Adipocyte (in vitro differentiated cells): ENCODE measurements around the gene SESN3.

Experiments
- DNase-seq: peaks from one replicate; pipeline ENCODE4 v3.0.0-alpha.2; 2015; ENCODE audit warnings: low read depth
- H3K27me3 ChIP-seq: replicated peaks from 2 replicates; pipeline ENCODE4 v1.7.0; 2013; ENCODE audit warnings: mild to moderate bottlenecking, low read length, moderate library complexity; ENCODE audit not compliant: control insufficient read depth, insufficient read depth
- H3K36me3 ChIP-seq: 2 replicates; pipeline ENCODE4 v1.7.0; 2013; ENCODE audit warnings: low read length, mild to moderate bottlenecking, moderate library complexity; ENCODE audit not compliant: control insufficient read depth, insufficient read depth, severe bottlenecking
- H3K4me1 ChIP-seq: 2 replicates; pipeline ENCODE4 v1.7.0; 2013; ENCODE audit warnings: mild to moderate bottlenecking, low read length, moderate library complexity; ENCODE audit not compliant: control insufficient read depth, insufficient read depth
- H3K4me3 ChIP-seq: 2 replicates; pipeline ENCODE4 v1.7.0; 2013; ENCODE audit warnings: mild to moderate bottlenecking, low read length, moderate library complexity
- H3K9ac ChIP-seq: 2 replicates; pipeline ENCODE4 v1.7.0; 2013; ENCODE audit warnings: mild to moderate bottlenecking, low read length, moderate library complexity
- H3K9me3 ChIP-seq: 2 replicates; pipeline ENCODE4 v1.7.0; 2013; ENCODE audit warnings: mild to moderate bottlenecking, low read length, moderate library complexity; ENCODE audit not compliant: control insufficient read depth

SESN3 gene

DNA sequence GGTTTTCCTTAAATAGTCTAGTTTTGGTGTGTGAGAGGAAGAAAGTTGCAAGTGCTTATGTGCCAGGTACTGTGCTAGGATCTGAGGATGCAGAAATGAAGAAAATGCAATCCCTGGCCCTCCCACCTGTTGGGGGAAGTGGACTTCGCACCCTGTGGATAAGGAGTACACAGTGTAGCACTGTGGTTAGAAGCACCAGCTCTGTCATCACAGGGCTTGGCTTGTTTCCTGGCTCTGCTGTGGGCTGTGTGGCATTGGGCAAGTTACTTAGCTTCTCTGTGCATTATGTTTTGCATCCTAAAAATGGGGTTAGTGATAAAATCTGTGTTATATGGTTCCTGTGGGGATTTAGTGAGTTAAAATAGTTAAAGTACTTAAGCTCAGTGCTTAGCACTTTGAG lies 73.2 kb downstream of the SESN3 start:
- H3K27me3 ChIP-seq = no peaks in the 10 kb centered on the region
- DNase-seq = no peak
- no peak overlapping the region for H3K4me3 ChIP-seq
- no peak overlapping the region for H3K9ac ChIP-seq
- H3K36me3 ChIP-seq = no peaks in the 10 kb centered on the region
- H3K9me3 ChIP-seq = no peaks in the 10 kb centered on the region
- H3K4me1 ChIP-seq = peaks cover 13% of the 10 kb centered on the region

DNA sequence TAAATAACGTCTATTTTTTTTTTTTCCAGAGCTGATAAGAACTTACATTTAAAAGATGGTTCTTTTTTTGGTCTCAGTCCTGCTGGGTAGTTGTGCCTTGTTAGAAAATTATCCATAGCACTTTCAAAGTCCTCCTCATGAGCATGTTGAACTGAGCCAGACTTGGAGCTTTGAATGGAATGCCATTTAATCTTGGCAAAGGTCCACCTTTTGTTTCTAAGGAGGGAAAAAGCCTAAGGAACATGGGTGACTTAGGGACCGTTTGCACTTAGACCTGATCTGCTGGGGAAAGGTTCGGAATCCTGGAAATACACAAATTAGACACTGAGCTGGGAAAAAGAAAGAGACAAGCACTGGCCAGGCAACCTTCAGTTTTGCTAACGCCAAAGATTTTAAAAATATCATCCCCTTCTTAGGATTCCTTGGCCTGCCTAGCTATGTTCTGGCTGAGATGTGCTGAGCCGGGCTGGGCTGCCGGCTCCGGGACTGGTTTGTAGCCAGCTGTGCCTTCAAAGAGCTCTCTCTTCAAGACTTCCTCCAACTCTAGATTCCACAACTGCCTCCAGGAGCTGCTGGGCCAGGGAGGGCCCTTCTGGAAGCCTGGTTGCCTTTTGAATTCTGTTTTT lies 74.0 kb downstream of the SESN3 start:
- Histone ChIP-seq H3K4me3 (no peak overlapping the region), H3K27me3 (no peaks in the 10 kb centered on the region), H3K4me1 (peaks cover 13% of the 10 kb centered on the region), H3K36me3 (no peaks in the 10 kb centered on the region), H3K9me3 (no peaks in the 10 kb centered on the region), H3K9ac (peak overlapping the region; percentile 26)
- DNase-seq = no peak

GRCh38 chr11:95156133-95156721 lies 74.8 kb downstream of the SESN3 start:
- no peaks in the 10 kb centered on the region for H3K9me3 ChIP-seq
- H3K9ac ChIP-seq = no peak overlapping the region
- no peak overlapping the region for H3K4me3 ChIP-seq
- H3K36me3 ChIP-seq = no peaks in the 10 kb centered on the region
- no peaks in the 10 kb centered on the region for H3K27me3 ChIP-seq
- H3K4me1 ChIP-seq = peaks cover 13% of the 10 kb centered on the region
- DNase-seq = no peak

DNA sequence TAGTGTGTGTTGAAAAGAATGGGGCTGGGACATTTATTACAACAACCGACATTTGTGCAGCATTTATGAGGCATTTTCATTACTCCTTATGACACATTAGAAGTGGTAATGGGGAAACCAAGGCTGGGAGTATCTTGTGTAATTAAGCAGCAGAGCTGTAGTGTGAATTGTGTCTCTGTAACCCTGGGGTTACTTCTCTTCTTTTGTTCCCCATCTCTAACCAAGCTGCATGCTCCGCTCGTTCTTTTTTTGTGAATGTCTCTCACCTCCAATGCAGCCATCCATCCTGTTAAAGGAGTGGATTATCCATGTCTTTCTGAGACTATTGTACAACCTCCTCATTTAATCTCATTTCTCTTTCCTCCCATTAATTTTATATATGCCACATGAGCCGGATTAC lies 75.6 kb downstream of the SESN3 start:
- no peak overlapping the region for H3K4me3 ChIP-seq

GRCh38 chr11:95154514-95154913 lies 76.5 kb downstream of the SESN3 start:
- Histone ChIP-seq H3K4me1 (peaks cover 20% of the 10 kb centered on the region), H3K9ac (no peak overlapping the region), H3K27me3 (no peaks in the 10 kb centered on the region), H3K4me3 (no peak overlapping the region), H3K9me3 (no peaks in the 10 kb centered on the region), H3K36me3 (no peaks in the 10 kb centered on the region)
- DNase-seq = peak; percentile 70

More for the DNA sequence above, 75.6 kb downstream of the SESN3 start:
- Histone ChIP-seq H3K9ac (no peak overlapping the region), H3K4me1 (peaks cover 13% of the 10 kb centered on the region), H3K27me3 (no peaks in the 10 kb centered on the region), H3K9me3 (no peaks in the 10 kb centered on the region), H3K36me3 (no peaks in the 10 kb centered on the region)
- DNase-seq = no peak

- H3K27me3 ChIP-seq = no peaks in the 10 kb centered on the region
- peaks cover 23% of the 10 kb centered on the region for H3K4me1 ChIP-seq
- H3K4me3 ChIP-seq = no peak overlapping the region
- H3K9ac ChIP-seq = peak overlapping the region; percentile 27
- H3K36me3 ChIP-seq = no peaks in the 10 kb centered on the region
- no peaks in the 10 kb centered on the region for H3K9me3 ChIP-seq
- DNase-seq = no peak
Measured at GRCh38 chr11:95153857-95154246, 77.2 kb downstream of the SESN3 start.

- peak overlapping the region; percentile 27 for H3K9ac ChIP-seq
- DNase-seq = no peak
- peaks cover 30% of the 10 kb centered on the region for H3K4me1 ChIP-seq
- H3K4me3 ChIP-seq = no peak overlapping the region
- H3K36me3 ChIP-seq = no peaks in the 10 kb centered on the region
- H3K9me3 ChIP-seq = no peaks in the 10 kb centered on the region
- H3K27me3 ChIP-seq = no peaks in the 10 kb centered on the region
Measured at GRCh38 chr11:95152876-95153856, 77.8 kb downstream of the SESN3 start.

DNA sequence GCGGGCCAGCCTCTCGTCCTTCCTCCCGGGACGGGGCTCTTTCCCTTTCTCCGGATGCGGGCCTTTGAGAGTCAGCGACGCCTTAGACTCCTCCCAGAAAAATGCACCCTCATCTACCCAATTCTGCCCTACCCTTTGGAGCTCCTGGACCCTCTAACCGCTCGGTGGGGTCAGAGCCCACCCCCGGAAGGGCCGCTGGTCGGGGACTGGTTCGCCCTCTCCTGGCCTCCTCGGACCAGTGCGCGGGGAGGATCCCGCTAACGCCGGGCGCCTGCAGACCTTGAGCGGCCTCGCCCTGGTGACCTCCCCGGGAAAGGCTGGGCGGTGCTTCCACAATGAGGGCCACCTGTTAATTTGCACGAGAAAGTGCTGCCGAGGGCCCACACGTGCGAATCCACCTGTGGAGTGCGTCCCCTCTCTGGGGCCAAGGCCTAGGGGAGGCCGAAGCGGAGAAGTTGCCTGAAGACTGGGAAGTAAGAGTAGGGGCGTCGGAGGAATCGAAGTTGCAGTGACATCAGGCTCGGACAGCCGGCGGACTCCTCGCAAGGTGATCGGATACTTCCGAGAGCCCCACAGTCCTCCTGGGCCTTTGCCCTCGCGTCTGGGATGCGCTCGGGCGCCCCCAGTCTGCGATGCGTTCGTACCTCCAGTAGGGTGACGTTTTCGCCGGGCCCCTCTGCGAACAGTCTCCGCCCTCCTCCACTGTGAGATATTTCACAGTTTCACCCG lies 79.9 kb downstream of the SESN3 start:
- H3K9me3 ChIP-seq = no peaks in the 10 kb centered on the region
- peaks cover 33% of the 10 kb centered on the region for H3K4me1 ChIP-seq
- no peaks in the 10 kb centered on the region for H3K36me3 ChIP-seq
- H3K4me3 ChIP-seq = peak overlapping the region; percentile 80
- DNase-seq = peak; percentile 97
- peak overlapping the region; percentile 89 for H3K9ac ChIP-seq
- no peaks in the 10 kb centered on the region for H3K27me3 ChIP-seq

DNA sequence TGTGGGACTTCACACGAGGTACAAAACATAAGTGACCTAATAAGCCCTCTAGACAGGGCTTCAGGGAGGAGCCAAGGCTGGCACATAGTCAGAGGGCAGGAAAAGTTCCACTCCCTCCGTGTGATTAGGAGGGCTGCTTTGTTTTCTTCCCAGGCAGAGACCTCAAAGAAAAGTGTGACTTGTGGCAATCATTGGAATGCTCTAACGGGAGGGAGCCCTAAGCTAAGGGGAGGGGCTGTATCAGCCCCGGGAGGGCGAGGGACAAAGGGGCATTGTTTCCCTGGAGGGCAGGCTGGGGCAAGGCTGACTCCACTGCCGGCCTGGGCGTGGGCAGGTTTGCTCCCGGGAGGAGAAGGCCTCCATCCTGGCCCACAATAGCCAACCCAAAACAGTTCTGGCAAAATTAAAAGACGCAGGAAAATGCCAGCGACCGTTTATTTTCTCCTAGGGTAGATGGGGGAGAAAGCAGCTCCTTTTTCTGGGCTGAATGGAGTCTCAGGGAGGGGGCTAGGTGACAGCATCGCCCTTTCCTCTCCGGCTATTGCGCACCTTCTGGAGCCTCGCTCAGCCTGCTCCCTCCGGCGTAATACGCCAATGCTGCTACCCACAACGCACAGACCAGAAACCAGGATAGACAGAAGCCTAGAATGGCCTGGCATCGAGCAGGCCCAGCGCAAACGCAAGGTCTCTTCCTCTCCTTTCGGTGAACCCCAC lies 81.2 kb downstream of the SESN3 start:
- Histone ChIP-seq H3K4me3 (peak overlapping the region; percentile 80), H3K9me3 (no peaks in the 10 kb centered on the region), H3K9ac (peak overlapping the region; percentile 89), H3K27me3 (no peaks in the 10 kb centered on the region), H3K36me3 (no peaks in the 10 kb centered on the region), H3K4me1 (peaks cover 38% of the 10 kb centered on the region)
- DNase-seq = peak; percentile 23

DNA sequence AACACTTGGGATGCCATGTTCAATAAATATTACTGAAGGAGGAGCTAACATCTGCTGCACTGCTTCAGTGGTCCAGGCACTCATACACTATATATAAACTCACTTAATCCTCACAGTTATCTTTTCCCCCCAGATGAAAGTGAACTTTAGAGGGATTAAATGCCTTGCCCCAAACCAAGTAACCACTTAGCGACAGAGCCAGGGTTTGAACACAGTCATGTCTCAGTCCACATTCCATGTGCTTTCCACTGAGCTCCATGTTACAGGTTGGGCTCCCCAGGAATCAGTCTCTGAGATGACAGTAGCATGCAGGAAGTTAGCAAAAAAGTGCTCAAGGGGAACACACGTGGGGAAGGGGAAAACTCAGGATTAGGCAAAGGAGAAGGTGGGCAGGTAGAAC lies 82.1 kb downstream of the SESN3 start:
- Histone ChIP-seq H3K9me3 (no peaks in the 10 kb centered on the region), H3K36me3 (no peaks in the 10 kb centered on the region), H3K9ac (no peak overlapping the region), H3K4me3 (no peak overlapping the region), H3K27me3 (no peaks in the 10 kb centered on the region), H3K4me1 (peaks cover 47% of the 10 kb centered on the region)
- no peak for DNase-seq
